Testis (tissue), 2 donors: ENCODE results near the gene LRRK1.

Source experiments
- CTCF ChIP-seq, 3 experiments: fragments of 450-650 bp in 2 of 3; fragments of 200-600 bp in 1 of 3; sonication (generic) in 1 of 3; IDR thresholded peaks; one replicate each; pipeline ENCODE4 v1.5.1; 2016 to 2019; ENCODE audit warnings: antibody characterized with exemption in 3 of 3, mild to moderate bottlenecking in 2 of 3, moderate library complexity in 1 of 3
- POLR2A ChIP-seq: fragments of 450-650 bp; IDR thresholded peaks from one replicate; pipeline ENCODE4 v1.6.1; 2017; ENCODE audit warnings: antibody characterized with exemption, mild to moderate bottlenecking, moderate library complexity

GRCh38 chr15:100879061-100879463 is 40.1 kb upstream of the LRRK1 start:
- TF ChIP-seq POLR2A (no peak), CTCF (IDR thresholded peaks at IDR 0.05) (no peak)
